A673 (cell line): ENCODE data around the gene PRRT1. TPM values are rescaled to one million over a fixed set of nuclear protein-coding genes. Genes with fewer than 3 reads are reported as not detected.

Experiments used
- BruUV-seq: library from RNA; stranded (reverse); fragments of 400-500 nt; replicated peaks from 2 replicates; lab custom pipeline; 2021; lab: Mats Ljungman, UMichigan
- CTCF ChIA-PET: fragments of 300-600 bp; sonication (Branson Sonifier 250); formaldehyde crosslinking; loops from one replicate; lab custom pipeline; 2022; ENCODE audit warnings: antibody characterized with exemption; lab: Charles Lee
- POLR2A ChIA-PET: fragments of 300-600 bp; sonication (Branson Sonifier 250); formaldehyde crosslinking; loops from one replicate; lab custom pipeline; 2022; ENCODE audit warnings: antibody characterized with exemption; ENCODE audit not compliant: low non-redundant PET; lab: Charles Lee
- DNase-seq: peaks from one replicate; pipeline ENCODE4 v3.0.0-alpha.2; 2015; ENCODE audit warnings: low spot score
- H3K27ac ChIP-seq: fragments of 200-600 bp; sonication (generic); 2 replicates; pipeline ENCODE4 v1.5.1; 2016; ENCODE audit warnings: mixed run types, low read depth, mild to moderate bottlenecking, mixed read lengths, antibody characterized with exemption, low read length; ENCODE audit not compliant: poor library complexity, severe bottlenecking
- H3K27me3 ChIP-seq: fragments of 200-600 bp; sonication (generic); replicated peaks from 2 replicates; pipeline ENCODE4 v1.6.1; 2017; ENCODE audit warnings: mixed run types, low read depth, mild to moderate bottlenecking, mixed read lengths, antibody characterized with exemption, low read length; ENCODE audit not compliant: insufficient read depth, poor library complexity
- H3K36me3 ChIP-seq: fragments of 200-600 bp; sonication (generic); 2 replicates; pipeline ENCODE4 v1.6.1; 2016; ENCODE audit warnings: mixed run types, mild to moderate bottlenecking, mixed read lengths, antibody characterized with exemption, low read length; ENCODE audit not compliant: insufficient read depth, poor library complexity, severe bottlenecking
- H3K4me1 ChIP-seq: fragments of 200-600 bp; sonication (generic); 2 replicates; pipeline ENCODE4 v1.6.1; 2017; ENCODE audit warnings: mixed run types, mild to moderate bottlenecking, mixed read lengths, antibody characterized with exemption, low read length; ENCODE audit not compliant: insufficient read depth, poor library complexity, severe bottlenecking
- H3K4me3 ChIP-seq: fragments of 200-600 bp; sonication (generic); 2 replicates; pipeline ENCODE4 v1.5.1; 2016; ENCODE audit warnings: low read depth, mixed run types, mild to moderate bottlenecking, mixed read lengths, low read length; ENCODE audit not compliant: poor library complexity, severe bottlenecking
- H3K9me3 ChIP-seq: fragments of 200-600 bp; sonication (generic); 2 replicates; pipeline ENCODE4 v1.6.1; 2016; ENCODE audit warnings: mixed run types, low read depth, mild to moderate bottlenecking, mixed read lengths, antibody characterized with exemption, low read length; ENCODE audit not compliant: poor library complexity, severe bottlenecking
- EZH2 ChIP-seq: fragments of 200-600 bp; sonication (generic); IDR thresholded peaks from 2 replicates; pipeline ENCODE4 v1.6.1; 2017; ENCODE audit warnings: borderline replicate concordance, low read depth, mild to moderate bottlenecking, mixed read lengths, antibody characterized with exemption, low read length; ENCODE audit not compliant: poor library complexity, severe bottlenecking
- intact Hi-C: fragments of 100-400 bp; cut with micrococcal nuclease; formaldehyde crosslinking; loops from one replicate; pipeline ENCODE4 v1.10.0; 2022; ENCODE audit not compliant: unreplicated experiment
- total RNA-seq: library from RNA; stranded (reverse); gene quantifications from 2 replicates; pipeline ENCODE4 v1.2.3, GENCODE V29; 2021
- TF ChIP-seq, protein P1 (sequence below): fragments of 300-800, 200-600 bp; sonication (generic); conservative IDR thresholded peaks from 2 replicates; pipeline ENCODE4 v1.5.1; 2017; ENCODE audit warnings: low read depth, mild to moderate bottlenecking, antibody characterized with exemption, low read length, moderate library complexity, mixed read lengths

Gene PRRT1
- total RNA-seq, 1 experiment from 2014 or later: 4.5 TPM

DNA sequence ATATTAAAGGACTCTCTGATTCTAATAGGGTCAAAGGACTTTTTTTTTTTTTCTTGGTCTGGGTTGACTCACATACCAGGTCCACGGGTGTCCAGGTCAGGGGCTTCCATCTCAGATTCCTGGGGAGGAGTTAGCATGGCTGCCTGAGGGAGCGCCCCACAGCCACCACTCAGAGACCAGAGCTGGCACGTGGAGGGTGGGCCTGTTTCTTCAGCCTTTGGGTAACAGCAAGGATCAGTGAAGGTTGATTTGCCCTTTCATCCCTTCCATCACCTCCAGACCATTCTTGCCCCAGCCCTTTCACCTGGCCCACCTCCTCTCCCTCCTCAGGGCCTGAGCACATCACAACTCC, 46.6 kb upstream of the PRRT1 start:
- intact Hi-C loops: no loop called here
- no peaks in the 10 kb centered on the region for H3K27me3 ChIP-seq
- ChIA-PET POLR2A (no interaction called here), CTCF (no interaction called here)
- TF ChIP-seq, protein P1, sequence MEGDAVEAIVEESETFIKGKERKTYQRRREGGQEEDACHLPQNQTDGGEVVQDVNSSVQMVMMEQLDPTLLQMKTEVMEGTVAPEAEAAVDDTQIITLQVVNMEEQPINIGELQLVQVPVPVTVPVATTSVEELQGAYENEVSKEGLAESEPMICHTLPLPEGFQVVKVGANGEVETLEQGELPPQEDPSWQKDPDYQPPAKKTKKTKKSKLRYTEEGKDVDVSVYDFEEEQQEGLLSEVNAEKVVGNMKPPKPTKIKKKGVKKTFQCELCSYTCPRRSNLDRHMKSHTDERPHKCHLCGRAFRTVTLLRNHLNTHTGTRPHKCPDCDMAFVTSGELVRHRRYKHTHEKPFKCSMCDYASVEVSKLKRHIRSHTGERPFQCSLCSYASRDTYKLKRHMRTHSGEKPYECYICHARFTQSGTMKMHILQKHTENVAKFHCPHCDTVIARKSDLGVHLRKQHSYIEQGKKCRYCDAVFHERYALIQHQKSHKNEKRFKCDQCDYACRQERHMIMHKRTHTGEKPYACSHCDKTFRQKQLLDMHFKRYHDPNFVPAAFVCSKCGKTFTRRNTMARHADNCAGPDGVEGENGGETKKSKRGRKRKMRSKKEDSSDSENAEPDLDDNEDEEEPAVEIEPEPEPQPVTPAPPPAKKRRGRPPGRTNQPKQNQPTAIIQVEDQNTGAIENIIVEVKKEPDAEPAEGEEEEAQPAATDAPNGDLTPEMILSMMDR: no peak
- no peak for TF ChIP-seq EZH2
- H3K27ac ChIP-seq: no peak overlapping the region
- no peaks in the 10 kb centered on the region for H3K9me3 ChIP-seq
- no peak for DNase-seq
- BruUV-seq: no TSS peak
- H3K4me3 ChIP-seq: no peak overlapping the region
- H3K4me1 ChIP-seq: peaks cover 32% of the 10 kb centered on the region
- H3K36me3 ChIP-seq: no peaks in the 10 kb centered on the region

GRCh38 chr6:32196682-32197616, 45.2 kb upstream of the PRRT1 start:
- Histone ChIP-seq H3K36me3 (no peaks in the 10 kb centered on the region), H3K4me3 (peak overlapping the region; percentile 64), H3K27ac (peak overlapping the region; percentile 99), H3K9me3 (no peaks in the 10 kb centered on the region), H3K27me3 (no peaks in the 10 kb centered on the region), H3K4me1 (peaks cover 34% of the 10 kb centered on the region)
- TF ChIP-seq EZH2: no peak
- TF ChIP-seq, protein P1: no peak
- ChIA-PET CTCF (no interaction called here), POLR2A (no interaction called here)
- TSS peak; percentile 75 for BruUV-seq
- intact Hi-C loops: no loop called here
- no peak for DNase-seq

- ChIA-PET CTCF (interaction anchor here (0.6 to 1.0 kb wide), 4 partner anchors 19 to 174 kb away, joined by 3 to 4 read pairs (median 4); partner anchors contain the start of gene EGFL8), POLR2A (interaction anchor here (0.5 to 1.0 kb wide), 5 partner anchors 59 to 776 kb away, joined by 3 to 8 read pairs (median 4); no protein-coding TSS in a partner anchor)
- peak; percentile 92 for DNase-seq
- no peak for TF ChIP-seq EZH2
- TF ChIP-seq, protein P1: no peak
- no peaks in the 10 kb centered on the region for H3K27me3 ChIP-seq
- no peaks in the 10 kb centered on the region for H3K36me3 ChIP-seq
- H3K27ac ChIP-seq: peak overlapping the region; percentile 99
- intact Hi-C loops: loop anchor here (1.0 to 2.0 kb wide), 2 partner anchors 67 to 77 kb away; partner anchors contain the start of gene ATF6B
- no TSS peak for BruUV-seq
- H3K4me3 ChIP-seq: peak overlapping the region; percentile 64
- no peaks in the 10 kb centered on the region for H3K9me3 ChIP-seq
- peaks cover 35% of the 10 kb centered on the region for H3K4me1 ChIP-seq
Measured at GRCh38 chr6:32195902-32196681, 44.4 kb upstream of the PRRT1 start.
